Nucleus accumbens (tissue), 56 donors: ENCODE data around the gene PTRH1.

Experiments used
- DNase-seq, 56 donors: peaks; one replicate each; lab custom pipeline; 2025; lab: John Stamatoyannopoulos, UW

PTRH1 gene

GRCh38 chr9:127673234-127673633 is 42.2 kb downstream of the PTRH1 start:
- DNase-seq: no peak

- DNase-seq: no peak
Observed at GRCh38 chr9:127667906-127668305, 47.6 kb downstream of the PTRH1 start.

GRCh38 chr9:127667127-127667844 is 48.2 kb downstream of the PTRH1 start:
- peak in 1 of 56 donors; percentile 21 for DNase-seq

GRCh38 chr9:127664678-127665507 is 50.6 kb downstream of the PTRH1 start:
- no peak for DNase-seq

- DNase-seq: no peak
Observed at GRCh38 chr9:127664324-127664677, 51.2 kb downstream of the PTRH1 start.
